ENCODE data around the gene SEPHS2.
"Not testable (repeated sequence)": the region's sequence is repeated elsewhere in the genome, so short reads cannot be mapped to it uniquely, and the experiment has no call there.

Gene SEPHS2

DNA sequence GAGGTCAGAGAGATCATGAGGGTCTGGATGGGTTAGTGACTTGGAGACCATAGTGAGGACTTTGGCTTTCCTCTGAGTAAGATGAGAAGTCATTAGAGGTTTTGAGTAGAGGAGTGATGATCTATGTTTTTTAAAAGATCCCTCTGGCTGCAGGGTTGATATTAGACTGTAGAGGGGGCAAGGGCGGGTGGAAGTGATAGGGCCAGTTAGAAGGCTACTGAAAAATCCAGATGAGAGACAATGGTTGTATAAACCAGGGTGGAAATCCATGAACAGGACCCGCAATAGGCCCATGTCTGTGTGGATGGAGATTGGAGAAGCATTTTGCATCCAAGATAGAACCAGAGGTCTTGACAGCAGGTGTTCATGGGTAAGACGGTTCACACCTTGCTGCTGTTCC is 36.7 kb upstream of the SEPHS2 start:
- Histone ChIP-seq H3K36me3 (ENCODE audit: control insufficient read depth in 5 of 5, insufficient read depth in 5 of 5, low read length in 5 of 5) (no peaks in the 10 kb centered on the region), H3K4me3 (ENCODE audit: low read depth in 1 of 5, low read length in 5 of 5) (no peak overlapping the region), H3K9me3 (ENCODE audit: control insufficient read depth in 5 of 5, low read length in 5 of 5) (no peaks in the 10 kb centered on the region), H3K27me3 (ENCODE audit: control insufficient read depth in 5 of 5, insufficient read depth in 4 of 5, low read length in 5 of 5) (no peaks in the 10 kb centered on the region), H3K4me1 (ENCODE audit: control insufficient read depth in 5 of 5, insufficient read depth in 5 of 5, low read length in 5 of 5) (peaks cover 0 to 8% (median 0%) of the 10 kb centered on the region in 5 donors), H3K9ac (ENCODE audit: low read length in 5 of 5) (no peak overlapping the region), H3K27ac (ENCODE audit: low read depth, low read length) (no peak overlapping the region)

DNA sequence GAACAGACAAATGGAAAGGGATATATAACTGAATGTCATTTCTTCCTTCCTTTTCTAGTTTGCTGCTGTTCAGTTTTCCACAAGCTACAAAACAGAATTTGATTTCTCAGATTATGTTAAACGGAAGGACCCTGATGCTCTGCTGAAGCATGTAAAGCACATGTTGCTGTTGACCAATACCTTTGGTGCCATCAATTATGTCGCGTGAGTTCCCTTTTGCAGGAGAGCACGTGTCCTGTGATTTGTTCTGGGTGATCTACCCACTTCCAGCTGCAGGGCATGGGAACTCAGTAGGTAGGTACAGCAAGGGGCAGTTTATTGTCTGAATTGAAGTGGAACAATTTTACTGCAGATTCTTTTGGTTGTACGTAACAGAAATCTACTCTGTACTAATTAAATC is 35.7 kb upstream of the SEPHS2 start:
- Histone ChIP-seq H3K4me3 (ENCODE audit: low read depth in 1 of 5, low read length in 5 of 5) (no peak overlapping the region), H3K4me1 (ENCODE audit: control insufficient read depth in 5 of 5, insufficient read depth in 5 of 5, low read length in 5 of 5) (peaks cover 0 to 8% (median 0%) of the 10 kb centered on the region in 5 donors), H3K27ac (ENCODE audit: low read depth, low read length) (no peak overlapping the region), H3K9me3 (ENCODE audit: control insufficient read depth in 5 of 5, low read length in 5 of 5) (no peaks in the 10 kb centered on the region), H3K9ac (ENCODE audit: low read length in 5 of 5) (no peak overlapping the region), H3K27me3 (ENCODE audit: control insufficient read depth in 5 of 5, insufficient read depth in 4 of 5, low read length in 5 of 5) (no peaks in the 10 kb centered on the region), H3K36me3 (ENCODE audit: control insufficient read depth in 5 of 5, insufficient read depth in 5 of 5, low read length in 5 of 5) (no peaks in the 10 kb centered on the region)

DNA sequence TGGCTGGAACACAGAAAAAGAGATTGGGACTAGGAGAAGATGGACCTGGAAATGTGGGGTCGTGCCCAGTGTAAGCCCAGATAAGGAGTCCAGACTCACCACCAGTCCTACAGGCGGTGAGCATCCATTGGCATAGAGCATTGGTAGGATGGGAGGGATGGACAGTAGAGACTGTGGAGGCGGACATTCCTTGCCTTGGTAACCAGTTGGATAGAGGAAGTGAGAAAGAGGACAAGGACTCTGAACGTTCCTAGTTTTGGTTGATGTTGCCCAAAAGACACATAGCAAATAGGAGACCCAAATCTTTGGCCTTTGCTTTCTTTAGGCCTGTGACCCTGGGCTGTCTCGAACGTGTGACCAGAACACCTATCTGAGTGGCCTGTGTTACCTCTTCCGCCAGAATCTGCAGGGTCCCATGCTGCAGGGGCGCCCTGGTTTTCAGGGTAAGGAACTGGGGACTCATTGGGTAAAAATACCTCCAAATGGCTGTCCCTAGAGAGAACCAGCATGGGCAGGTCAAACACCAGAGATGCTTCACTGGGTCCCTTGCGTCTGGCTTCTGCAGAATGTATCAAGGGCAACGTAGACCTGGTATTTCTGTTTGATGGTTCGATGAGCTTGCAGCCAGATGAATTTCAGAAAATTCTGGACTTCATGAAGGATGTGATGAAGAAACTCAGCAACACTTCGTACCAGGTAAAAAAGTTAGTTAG is 33.2 kb upstream of the SEPHS2 start:
- Histone ChIP-seq H3K4me1 (ENCODE audit: control insufficient read depth in 5 of 5, insufficient read depth in 5 of 5, low read length in 5 of 5) (peaks cover 0 to 2% (median 0%) of the 10 kb centered on the region in 5 donors), H3K27me3 (ENCODE audit: control insufficient read depth in 5 of 5, insufficient read depth in 4 of 5, low read length in 5 of 5) (peaks cover 5 to 12% (median 9%) of the 10 kb centered on the region in 5 donors), H3K9me3 (ENCODE audit: control insufficient read depth in 5 of 5, low read length in 5 of 5) (no peaks in the 10 kb centered on the region), H3K36me3 (ENCODE audit: control insufficient read depth in 5 of 5, insufficient read depth in 5 of 5, low read length in 5 of 5) (no peaks in the 10 kb centered on the region), H3K9ac (ENCODE audit: low read length in 5 of 5) (no peak overlapping the region), H3K27ac (ENCODE audit: low read depth, low read length) (no peak overlapping the region), H3K4me3 (ENCODE audit: low read depth in 1 of 5, low read length in 5 of 5) (no peak overlapping the region)

DNA sequence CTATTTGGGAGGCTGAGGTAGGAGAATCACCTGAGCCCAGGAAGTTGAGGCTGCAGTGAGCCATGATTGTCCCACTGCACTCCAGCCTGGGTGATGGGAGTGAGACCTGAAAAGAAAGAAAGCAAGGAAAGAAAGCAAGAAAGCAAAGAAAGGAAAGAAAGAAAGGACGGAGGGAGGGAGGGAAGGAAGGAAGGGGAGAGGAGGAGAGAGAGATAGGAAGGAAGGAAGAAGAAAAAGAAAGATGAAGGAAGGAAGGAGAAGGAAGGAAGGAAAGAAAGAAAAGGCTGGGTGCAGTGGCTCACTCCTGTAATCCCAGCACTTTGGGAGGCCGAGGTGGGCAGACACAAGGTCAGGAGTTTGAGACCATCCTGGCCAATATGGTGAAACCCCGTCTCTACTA is 32.1 kb upstream of the SEPHS2 start:
- not testable (repeated sequence) for H3K27ac ChIP-seq (ENCODE audit: low read depth, low read length); H3K9me3 ChIP-seq (ENCODE audit: control insufficient read depth in 5 of 5, low read length in 5 of 5); H3K9ac ChIP-seq (ENCODE audit: low read length in 5 of 5); H3K4me3 ChIP-seq (ENCODE audit: low read depth in 1 of 5, low read length in 5 of 5); H3K36me3 ChIP-seq (ENCODE audit: control insufficient read depth in 5 of 5, insufficient read depth in 5 of 5, low read length in 5 of 5)
- Histone ChIP-seq H3K4me1 (ENCODE audit: control insufficient read depth in 5 of 5, insufficient read depth in 5 of 5, low read length in 5 of 5) (peaks cover 0 to 13% (median 0%) of the 10 kb centered on the region in 5 donors), H3K27me3 (ENCODE audit: control insufficient read depth in 5 of 5, insufficient read depth in 4 of 5, low read length in 5 of 5) (peaks cover 7 to 17% (median 12%) of the 10 kb centered on the region in 5 donors)

DNA sequence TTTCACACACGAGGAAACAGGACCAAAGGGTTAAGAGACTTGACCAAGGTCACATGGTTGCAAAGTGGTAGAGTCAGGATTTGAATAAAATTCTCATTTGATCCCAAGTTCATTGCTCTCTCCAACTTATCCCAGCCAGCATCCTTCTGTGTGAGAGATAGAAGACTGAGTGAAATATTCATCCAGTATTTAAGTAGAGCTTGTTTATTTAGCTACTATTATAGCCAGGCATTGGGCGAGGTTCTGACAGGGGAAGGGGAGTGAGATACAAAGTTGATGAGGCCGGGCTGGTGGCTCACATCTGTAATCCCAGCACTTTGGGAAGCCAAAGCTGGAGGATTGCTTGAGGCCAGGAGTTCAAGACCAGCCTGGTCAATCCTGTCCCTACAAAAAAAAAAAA is 31.3 kb upstream of the SEPHS2 start:
- peaks cover 0 to 17% (median 3%) of the 10 kb centered on the region in 5 donors for H3K4me1 ChIP-seq (ENCODE audit: control insufficient read depth in 5 of 5, insufficient read depth in 5 of 5, low read length in 5 of 5)
- H3K36me3 ChIP-seq (ENCODE audit: control insufficient read depth in 5 of 5, insufficient read depth in 5 of 5, low read length in 5 of 5): no peaks in the 10 kb centered on the region
- H3K9me3 ChIP-seq (ENCODE audit: control insufficient read depth in 5 of 5, low read length in 5 of 5): peaks cover 0 to 2% (median 0%) of the 10 kb centered on the region in 5 donors
- H3K9ac ChIP-seq (ENCODE audit: low read length in 5 of 5): no peak overlapping the region
- peaks cover 7 to 20% (median 13%) of the 10 kb centered on the region in 5 donors for H3K27me3 ChIP-seq (ENCODE audit: control insufficient read depth in 5 of 5, insufficient read depth in 4 of 5, low read length in 5 of 5)
- H3K4me3 ChIP-seq (ENCODE audit: low read depth in 1 of 5, low read length in 5 of 5): no peak overlapping the region
- H3K27ac ChIP-seq (ENCODE audit: low read depth, low read length): no peak overlapping the region

DNA sequence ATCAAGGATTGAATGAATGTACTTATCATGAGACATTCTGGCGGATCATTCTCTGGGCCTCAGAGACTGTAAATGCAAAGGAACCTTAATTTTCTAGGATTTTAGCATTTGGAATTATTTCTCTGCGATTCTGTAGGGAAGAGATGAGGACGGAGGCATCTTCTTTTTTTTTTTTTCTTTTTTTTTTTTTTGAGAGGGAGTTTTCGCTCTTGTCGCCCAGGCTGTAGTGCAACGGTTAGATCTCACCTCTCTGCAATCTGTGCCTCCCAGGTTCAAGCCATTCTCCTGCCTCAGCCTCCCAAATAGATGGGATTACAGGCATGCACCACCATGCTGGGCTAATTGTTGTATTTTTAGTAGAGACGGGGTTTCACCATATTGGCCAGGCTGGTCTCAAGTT is 29.0 kb upstream of the SEPHS2 start:
- Histone ChIP-seq H3K27me3 (ENCODE audit: control insufficient read depth in 5 of 5, insufficient read depth in 4 of 5, low read length in 5 of 5) (peaks cover 7 to 20% (median 13%) of the 10 kb centered on the region in 5 donors), H3K9ac (ENCODE audit: low read length in 5 of 5) (no peak overlapping the region), H3K9me3 (ENCODE audit: control insufficient read depth in 5 of 5, low read length in 5 of 5) (peaks cover 0 to 2% (median 0%) of the 10 kb centered on the region in 5 donors), H3K4me3 (ENCODE audit: low read depth in 1 of 5, low read length in 5 of 5) (no peak overlapping the region), H3K27ac (ENCODE audit: low read depth, low read length) (no peak overlapping the region), H3K36me3 (ENCODE audit: control insufficient read depth in 5 of 5, insufficient read depth in 5 of 5, low read length in 5 of 5) (no peaks in the 10 kb centered on the region), H3K4me1 (ENCODE audit: control insufficient read depth in 5 of 5, insufficient read depth in 5 of 5, low read length in 5 of 5) (peaks cover 0 to 17% (median 3%) of the 10 kb centered on the region in 5 donors)

DNA sequence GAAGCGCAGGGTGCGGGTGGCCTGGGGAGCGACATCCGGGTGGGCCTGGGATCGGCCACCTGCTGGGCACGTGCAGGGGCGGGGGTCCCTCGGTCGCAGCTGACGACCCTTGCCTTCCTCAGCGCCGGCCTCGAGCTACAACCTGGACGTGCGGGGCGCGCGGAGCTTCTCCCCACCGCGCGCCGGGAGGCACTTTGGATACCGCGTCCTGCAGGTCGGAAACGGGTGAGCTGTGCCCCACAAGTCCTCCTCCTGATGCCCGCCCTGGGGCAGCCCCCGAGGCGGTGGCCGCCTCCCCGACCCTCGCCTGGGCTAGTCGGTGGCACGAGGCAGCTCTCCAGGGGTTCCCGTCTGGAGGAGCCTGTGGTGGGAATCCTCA is 28.4 kb upstream of the SEPHS2 start:
- Histone ChIP-seq H3K4me3 (ENCODE audit: low read depth in 1 of 5, low read length in 5 of 5) (peak overlapping the region in 1 of 5 donors; percentile 18), H3K36me3 (ENCODE audit: control insufficient read depth in 5 of 5, insufficient read depth in 5 of 5, low read length in 5 of 5) (no peaks in the 10 kb centered on the region), H3K27me3 (ENCODE audit: control insufficient read depth in 5 of 5, insufficient read depth in 4 of 5, low read length in 5 of 5) (peaks cover 7 to 20% (median 13%) of the 10 kb centered on the region in 5 donors), H3K27ac (ENCODE audit: low read depth, low read length) (no peak overlapping the region), H3K9me3 (ENCODE audit: control insufficient read depth in 5 of 5, low read length in 5 of 5) (peaks cover 0 to 2% (median 0%) of the 10 kb centered on the region in 5 donors), H3K4me1 (ENCODE audit: control insufficient read depth in 5 of 5, insufficient read depth in 5 of 5, low read length in 5 of 5) (peaks cover 0 to 17% (median 3%) of the 10 kb centered on the region in 5 donors), H3K9ac (ENCODE audit: low read length in 5 of 5) (no peak overlapping the region)

DNA sequence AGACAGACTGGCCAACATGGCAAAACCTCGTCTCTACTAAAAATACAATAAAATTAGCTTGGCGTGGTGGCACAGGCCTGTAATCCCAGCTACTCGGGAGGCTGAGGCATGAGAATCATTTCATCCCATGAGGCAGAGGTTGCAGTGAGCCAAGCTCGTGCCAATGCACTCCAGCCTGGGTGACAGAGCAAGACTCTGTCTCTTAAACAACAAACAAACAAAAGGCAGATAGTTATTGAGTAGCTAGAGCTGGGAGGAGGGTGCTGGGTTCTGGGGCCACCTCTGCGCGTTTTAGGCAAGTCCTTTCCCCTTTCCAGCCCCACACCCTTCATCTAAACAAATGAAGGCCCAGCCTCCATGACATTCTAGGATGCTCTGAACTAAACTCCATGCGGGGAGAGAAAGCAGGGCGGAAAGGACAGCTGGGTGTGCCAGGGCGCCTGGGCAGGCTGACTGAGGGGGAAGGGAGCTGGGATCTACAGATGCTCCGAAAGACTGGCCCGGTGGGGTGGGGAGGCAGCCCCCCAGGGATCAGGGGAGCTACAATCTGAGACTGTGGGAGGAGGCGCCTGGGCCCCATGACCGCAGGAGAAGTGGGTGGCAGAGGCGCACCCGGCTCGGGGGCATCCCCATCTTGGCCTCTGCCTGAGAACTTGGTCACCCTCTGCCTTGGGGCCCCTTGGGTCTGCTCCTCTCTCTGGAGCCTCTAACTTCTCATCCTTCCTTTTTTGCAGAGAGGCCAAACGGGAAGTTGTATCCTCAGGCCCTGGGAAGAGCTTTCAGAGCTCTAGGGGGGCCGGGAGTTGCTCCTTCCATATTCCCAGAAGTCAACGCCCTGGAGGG is 27.8 kb upstream of the SEPHS2 start:
- Histone ChIP-seq H3K9ac (ENCODE audit: low read length in 5 of 5) (no peak overlapping the region), H3K4me3 (ENCODE audit: low read depth in 1 of 5, low read length in 5 of 5) (peak overlapping the region in 2 of 5 donors; percentile 18 to 28), H3K27ac (ENCODE audit: low read depth, low read length) (no peak overlapping the region), H3K36me3 (ENCODE audit: control insufficient read depth in 5 of 5, insufficient read depth in 5 of 5, low read length in 5 of 5) (no peaks in the 10 kb centered on the region), H3K9me3 (ENCODE audit: control insufficient read depth in 5 of 5, low read length in 5 of 5) (peaks cover 0 to 2% (median 0%) of the 10 kb centered on the region in 5 donors), H3K27me3 (ENCODE audit: control insufficient read depth in 5 of 5, insufficient read depth in 4 of 5, low read length in 5 of 5) (peaks cover 7 to 20% (median 13%) of the 10 kb centered on the region in 5 donors), H3K4me1 (ENCODE audit: control insufficient read depth in 5 of 5, insufficient read depth in 5 of 5, low read length in 5 of 5) (peaks cover 0 to 17% (median 3%) of the 10 kb centered on the region in 5 donors)

DNA sequence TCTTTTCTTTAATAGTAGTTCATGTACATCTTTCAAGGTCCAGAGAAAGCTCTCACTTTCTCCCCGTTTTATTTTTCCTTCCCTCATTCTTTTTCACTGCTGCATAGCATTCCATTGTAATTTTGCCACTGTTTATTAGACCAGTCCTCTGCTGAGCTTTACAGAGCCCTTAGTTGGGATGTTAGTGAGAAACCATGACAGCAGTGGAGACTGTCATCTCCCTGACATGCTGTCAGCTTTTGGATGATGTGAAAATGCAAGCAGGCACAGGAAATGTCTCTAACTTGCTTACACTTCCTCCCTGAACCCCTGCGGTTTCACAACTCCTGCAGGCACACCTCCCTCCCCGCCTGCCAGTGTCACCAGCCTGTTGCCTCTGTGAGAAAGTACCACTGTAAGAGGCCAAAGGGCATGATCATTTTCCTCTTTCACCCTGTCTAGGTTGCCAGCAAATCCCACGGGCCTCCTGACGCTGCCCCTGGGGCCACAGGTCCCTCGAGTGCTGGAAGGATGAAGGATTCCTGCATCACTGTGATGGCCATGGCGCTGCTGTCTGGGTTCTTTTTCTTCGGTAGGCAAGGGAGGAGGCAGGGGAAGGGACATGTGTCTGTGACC is 26.8 kb upstream of the SEPHS2 start, which contains the start of gene ITGAL:
Gene ITGAL (plus strand): TSS at position 415 of the 615 bp plus-strand sequence. CDS start 96 bp downstream, at position 511.
- Histone ChIP-seq H3K9me3 (ENCODE audit: control insufficient read depth in 5 of 5, low read length in 5 of 5) (peaks cover 0 to 2% (median 0%) of the 10 kb centered on the region in 5 donors), H3K4me1 (ENCODE audit: control insufficient read depth in 5 of 5, insufficient read depth in 5 of 5, low read length in 5 of 5) (peaks cover 0 to 17% (median 3%) of the 10 kb centered on the region in 5 donors), H3K36me3 (ENCODE audit: control insufficient read depth in 5 of 5, insufficient read depth in 5 of 5, low read length in 5 of 5) (no peaks in the 10 kb centered on the region), H3K9ac (ENCODE audit: low read length in 5 of 5) (peak within 1 kb of the TSS in 1 of 5 donors; percentile 30), H3K4me3 (ENCODE audit: low read depth in 1 of 5, low read length in 5 of 5) (peak within 1 kb of the TSS in 2 of 5 donors; percentile 18 to 41), H3K27me3 (ENCODE audit: control insufficient read depth in 5 of 5, insufficient read depth in 4 of 5, low read length in 5 of 5) (peaks cover 7 to 20% (median 13%) of the 10 kb centered on the region in 5 donors), H3K27ac (ENCODE audit: low read depth, low read length) (no peak within 1 kb of the TSS)
